T-helper 17 cell (primary cell): ENCODE results near the gene IL20RA. TPM values are rescaled to one million over a fixed set of nuclear protein-coding genes. Genes with fewer than 3 reads are reported as not detected.
"Not testable (repeated sequence)": the region's sequence is repeated elsewhere in the genome, so short reads cannot be mapped to it uniquely, and the experiment has no call there.

ENCODE experiments used
- ATAC-seq: fragments of 150-1000 bp; cut with Tn5 transposase; 2 replicates; pipeline ENCODE4 v1.10.0; 2021; ENCODE audit warnings: mild to moderate bottlenecking, moderate library complexity
- DNase-seq, 3 donors: peaks; one replicate each; pipeline versions ENCODE4 v3.0.0 to v3.0.0-alpha.2; 2020 to 2021
- H3K9me3 ChIP-seq: one replicate; pipeline ENCODE4 v1.7.0; 2013; ENCODE audit warnings: low read length, mild to moderate bottlenecking; ENCODE audit not compliant: control insufficient read depth, poor library complexity, severe bottlenecking
- H3K27ac Mint-ChIP-seq: one replicate; pipeline ENCODE4 v1.8.0; 2022; ENCODE audit warnings: mild to moderate bottlenecking, moderate library complexity, mixed read lengths
- H3K27me3 Mint-ChIP-seq: one replicate; pipeline ENCODE4 v1.8.0; 2022; ENCODE audit warnings: mixed read lengths
- H3K36me3 Mint-ChIP-seq: one replicate; pipeline ENCODE4 v1.8.0; 2022; ENCODE audit warnings: low read depth, mixed read lengths
- H3K4me1 Mint-ChIP-seq: one replicate; pipeline ENCODE4 v1.8.0; 2022; ENCODE audit warnings: mild to moderate bottlenecking, mixed read lengths
- H3K4me3 Mint-ChIP-seq: one replicate; pipeline ENCODE4 v1.8.0; 2022; ENCODE audit warnings: mild to moderate bottlenecking, moderate library complexity, mixed read lengths
- total RNA-seq, 4 donors: library from RNA in 2 of 4; stranded (reverse) in 2 of 4; gene quantifications; one replicate each; pipeline ENCODE4 v1.2.3 and lab custom pipeline; 2022 to 2026

IL20RA gene
- total RNA-seq, 2 donors from 2014 or later: not detected

GRCh38 chr6:136969930-136970329 is 74.8 kb downstream of the IL20RA start:
- DNase-seq: no peak

GRCh38 chr6:136969433-136969832 is 75.3 kb downstream of the IL20RA start:
- peaks cover 61% of the 10 kb centered on the region for H3K27me3 Mint-ChIP-seq
- no peaks in the 10 kb centered on the region for H3K36me3 Mint-ChIP-seq
- no peak overlapping the region for H3K27ac Mint-ChIP-seq
- peaks cover 5% of the 10 kb centered on the region for H3K4me1 Mint-ChIP-seq
- no peak for ATAC-seq
- H3K9me3 ChIP-seq: no peaks in the 10 kb centered on the region
- DNase-seq: no peak
- H3K4me3 Mint-ChIP-seq: no peak overlapping the region

More at GRCh38 chr6:136969930-136970329, 74.8 kb downstream of the IL20RA start:
- H3K36me3 Mint-ChIP-seq: no peaks in the 10 kb centered on the region
- ATAC-seq: no peak
- H3K9me3 ChIP-seq: no peaks in the 10 kb centered on the region
- H3K4me1 Mint-ChIP-seq: peaks cover 5% of the 10 kb centered on the region
- H3K27me3 Mint-ChIP-seq: peaks cover 61% of the 10 kb centered on the region
- H3K27ac Mint-ChIP-seq: no peak overlapping the region
- no peak overlapping the region for H3K4me3 Mint-ChIP-seq

DNA sequence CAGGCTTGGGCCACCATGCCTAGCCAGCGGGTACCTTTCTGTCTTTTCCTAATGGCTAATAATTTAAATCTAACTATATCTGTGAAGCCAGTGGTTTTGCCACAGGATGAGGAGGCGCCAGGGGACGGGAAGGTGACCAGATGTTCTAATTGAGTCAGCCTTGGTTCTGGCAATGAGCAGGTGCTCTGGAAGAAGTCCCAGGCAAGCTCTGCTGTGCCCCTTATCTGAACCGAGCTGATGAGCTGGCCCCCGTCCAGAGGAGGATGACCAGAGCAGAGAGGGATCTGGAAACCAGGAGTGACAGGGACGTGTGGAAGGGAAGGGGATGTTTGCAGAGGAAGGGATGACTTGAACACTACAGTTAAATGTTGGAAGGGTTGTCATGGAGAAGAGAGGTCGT is 75.9 kb downstream of the IL20RA start:
- Mint-ChIP-seq H3K36me3 (no peaks in the 10 kb centered on the region), H3K4me3 (no peak overlapping the region), H3K4me1 (peaks cover 5% of the 10 kb centered on the region), H3K27ac (no peak overlapping the region), H3K27me3 (peaks cover 65% of the 10 kb centered on the region)
- DNase-seq (no peak), ATAC-seq (no peak)
- no peaks in the 10 kb centered on the region for H3K9me3 ChIP-seq

- no peak overlapping the region for H3K27ac Mint-ChIP-seq
- H3K4me1 Mint-ChIP-seq: peaks cover 5% of the 10 kb centered on the region
- ATAC-seq (peak; percentile 96), DNase-seq (peak; percentile 23 to 59 (median 32))
- peaks cover 65% of the 10 kb centered on the region for H3K27me3 Mint-ChIP-seq
- no peaks in the 10 kb centered on the region for H3K36me3 Mint-ChIP-seq
- H3K4me3 Mint-ChIP-seq: no peak overlapping the region
- no peaks in the 10 kb centered on the region for H3K9me3 ChIP-seq
These were observed 76.7 kb downstream of the IL20RA start for GRCh38 chr6:136967876-136968752.

GRCh38 chr6:136964398-136964797 is 80.4 kb downstream of the IL20RA start:
- no peak for ATAC-seq
- no peak for DNase-seq
- H3K36me3 Mint-ChIP-seq: no peaks in the 10 kb centered on the region
- H3K4me3 Mint-ChIP-seq: no peak overlapping the region
- peaks cover 5% of the 10 kb centered on the region for H3K4me1 Mint-ChIP-seq
- no peaks in the 10 kb centered on the region for H3K9me3 ChIP-seq
- H3K27ac Mint-ChIP-seq: no peak overlapping the region
- H3K27me3 Mint-ChIP-seq: peaks cover 63% of the 10 kb centered on the region

GRCh38 chr6:136963259-136963658 is 81.5 kb downstream of the IL20RA start:
- H3K9me3 ChIP-seq: no peaks in the 10 kb centered on the region
- ATAC-seq: no peak
- no peaks in the 10 kb centered on the region for H3K36me3 Mint-ChIP-seq
- DNase-seq: no peak
- H3K4me3 Mint-ChIP-seq: no peak overlapping the region
- H3K4me1 Mint-ChIP-seq: peaks cover 5% of the 10 kb centered on the region
- H3K27me3 Mint-ChIP-seq: peaks cover 63% of the 10 kb centered on the region
- H3K27ac Mint-ChIP-seq: no peak overlapping the region

GRCh38 chr6:136962661-136963060 is 82.1 kb downstream of the IL20RA start:
- Mint-ChIP-seq H3K4me3 (no peak overlapping the region), H3K36me3 (no peaks in the 10 kb centered on the region), H3K27me3 (peaks cover 57% of the 10 kb centered on the region), H3K4me1 (peaks cover 3% of the 10 kb centered on the region), H3K27ac (no peak overlapping the region)
- no peak for DNase-seq
- H3K9me3 ChIP-seq: no peaks in the 10 kb centered on the region
- ATAC-seq: no peak

GRCh38 chr6:136961848-136962247 is 82.9 kb downstream of the IL20RA start:
- H3K36me3 Mint-ChIP-seq: no peaks in the 10 kb centered on the region
- H3K27ac Mint-ChIP-seq: no peak overlapping the region
- H3K4me1 Mint-ChIP-seq: peaks cover 3% of the 10 kb centered on the region
- peaks cover 53% of the 10 kb centered on the region for H3K27me3 Mint-ChIP-seq
- no peak for DNase-seq
- H3K4me3 Mint-ChIP-seq: no peak overlapping the region
- no peak for ATAC-seq
- no peaks in the 10 kb centered on the region for H3K9me3 ChIP-seq

GRCh38 chr6:136960781-136961180 is 84.0 kb downstream of the IL20RA start:
- H3K9me3 ChIP-seq: no peaks in the 10 kb centered on the region
- H3K27ac Mint-ChIP-seq: no peak overlapping the region
- ATAC-seq (no peak), DNase-seq (no peak)
- no peaks in the 10 kb centered on the region for H3K36me3 Mint-ChIP-seq
- peaks cover 43% of the 10 kb centered on the region for H3K27me3 Mint-ChIP-seq
- no peak overlapping the region for H3K4me3 Mint-ChIP-seq
- peaks cover 3% of the 10 kb centered on the region for H3K4me1 Mint-ChIP-seq

- ATAC-seq, H3K36me3 Mint-ChIP-seq, DNase-seq, H3K4me3 Mint-ChIP-seq, H3K27ac Mint-ChIP-seq, H3K9me3 ChIP-seq, H3K4me1 Mint-ChIP-seq: not testable (repeated sequence)
- peaks cover 44% of the 10 kb centered on the region for H3K27me3 Mint-ChIP-seq
These were observed 84.8 kb downstream of the IL20RA start for GRCh38 chr6:136959935-136960334.

DNA sequence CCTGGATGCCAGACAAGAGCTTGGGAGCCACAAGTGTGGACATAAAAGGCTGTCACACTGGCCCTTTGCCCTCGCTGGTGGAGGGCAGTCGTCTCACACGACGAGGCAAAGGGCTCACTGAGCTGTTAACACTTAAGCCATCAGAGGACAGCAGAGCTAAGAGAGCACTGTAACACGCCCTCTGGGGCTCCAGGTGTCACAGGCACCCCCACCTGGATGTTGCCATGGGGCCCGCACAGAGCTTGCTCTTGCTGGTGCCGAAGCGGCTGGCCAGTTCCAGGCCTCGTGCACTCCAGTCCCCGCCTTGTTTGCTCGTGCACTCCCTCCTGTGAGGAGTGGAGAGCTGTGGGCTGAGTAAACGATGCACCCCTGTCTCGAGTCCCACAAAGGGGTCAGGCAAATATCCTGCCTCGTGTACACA is 85.3 kb downstream of the IL20RA start:
- DNase-seq: no peak
- Mint-ChIP-seq H3K27me3 (peaks cover 47% of the 10 kb centered on the region), H3K4me3 (no peak overlapping the region), H3K36me3 (no peaks in the 10 kb centered on the region), H3K27ac (no peak overlapping the region), H3K4me1 (peaks cover 3% of the 10 kb centered on the region)
- H3K9me3 ChIP-seq: no peaks in the 10 kb centered on the region
- ATAC-seq: no peak

DNA sequence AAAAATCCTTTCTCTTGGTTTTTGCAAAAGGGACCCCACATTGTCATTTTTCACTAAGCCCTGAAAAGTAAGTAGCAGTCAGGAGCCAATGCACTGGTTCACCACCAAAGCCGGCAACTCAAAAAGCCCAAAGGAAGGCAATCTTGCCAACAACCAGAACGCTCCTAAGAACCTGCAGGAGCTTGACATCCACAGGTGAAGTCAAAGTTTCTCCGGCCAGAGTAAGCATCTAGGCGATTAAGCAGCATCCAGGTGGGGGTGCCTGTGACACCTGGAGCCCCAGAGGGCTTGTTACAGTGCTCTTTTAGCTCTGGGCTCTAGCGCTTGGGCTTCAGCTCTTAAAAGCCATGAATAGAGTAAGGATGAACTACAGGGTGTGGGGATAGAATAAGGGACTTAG is 86.6 kb downstream of the IL20RA start:
- Mint-ChIP-seq H3K36me3 (no peaks in the 10 kb centered on the region), H3K4me3 (no peak overlapping the region), H3K4me1 (peaks cover 3% of the 10 kb centered on the region), H3K27me3 (peaks cover 43% of the 10 kb centered on the region), H3K27ac (no peak overlapping the region)
- no peaks in the 10 kb centered on the region for H3K9me3 ChIP-seq
- no peak for DNase-seq
- no peak for ATAC-seq

GRCh38 chr6:136956590-136957544 is 87.9 kb downstream of the IL20RA start:
- H3K27me3 Mint-ChIP-seq: peaks cover 40% of the 10 kb centered on the region
- no peaks in the 10 kb centered on the region for H3K9me3 ChIP-seq
- H3K4me3 Mint-ChIP-seq: no peak overlapping the region
- no peaks in the 10 kb centered on the region for H3K36me3 Mint-ChIP-seq
- no peak overlapping the region for H3K27ac Mint-ChIP-seq
- DNase-seq: no peak
- peaks cover 3% of the 10 kb centered on the region for H3K4me1 Mint-ChIP-seq
- ATAC-seq: no peak
